Stimulated activated naive B cell treated with anti-CD40 and anti-IgM and Interleukin-4, amounts not matched to agents 10 μg/mL and 1 μg/mL and 100 μg/mL, for 72 hours (primary cell): ENCODE data around the gene PCSK2.

Source experiments
- ATAC-seq, 2 donors: fragments of 150-1000 bp; cut with Tn5 transposase; replicated peaks; 2 replicates each; pipeline ENCODE4 v1.10.0; 2021; ENCODE audit warnings: moderate library complexity in 1 of 2
- DNase-seq: peaks from one replicate; pipeline ENCODE4 v3.0.0; 2021
- H3K27ac Mint-ChIP-seq: one replicate; pipeline ENCODE4 v1.8.0; 2022; ENCODE audit warnings: mild to moderate bottlenecking, mixed read lengths
- H3K27me3 Mint-ChIP-seq, 2 donors: one replicate each; pipeline ENCODE4 v1.8.0; 2022; ENCODE audit warnings: mixed read lengths in 2 of 2
- H3K36me3 Mint-ChIP-seq, 2 donors: one replicate each; pipeline ENCODE4 v1.8.0; 2022; ENCODE audit warnings: mixed read lengths in 2 of 2, mild to moderate bottlenecking in 1 of 2
- H3K4me1 Mint-ChIP-seq, 2 donors: one replicate each; pipeline ENCODE4 v1.8.0; 2022; ENCODE audit warnings: mixed read lengths in 2 of 2, mild to moderate bottlenecking in 1 of 2
- H3K4me3 Mint-ChIP-seq, 2 donors: one replicate each; pipeline ENCODE4 v1.8.0; 2022; ENCODE audit warnings: mild to moderate bottlenecking in 2 of 2, mixed read lengths in 2 of 2, moderate library complexity in 1 of 2
- H3K9me3 Mint-ChIP-seq, 2 donors: one replicate each; pipeline ENCODE4 v1.8.0; 2022; ENCODE audit warnings: mixed read lengths in 2 of 2, mild to moderate bottlenecking in 1 of 2

The PCSK2 gene

GRCh38 chr20:17488916-17489600 is 262.2 kb downstream of the PCSK2 start:
- Mint-ChIP-seq H3K9me3 (no peaks in the 10 kb centered on the region), H3K4me1 (no peaks in the 10 kb centered on the region), H3K4me3 (no peak overlapping the region), H3K27me3 (peaks cover 9 to 18% of the 10 kb centered on the region in 2 donors), H3K27ac (no peak overlapping the region), H3K36me3 (no peaks in the 10 kb centered on the region)
- no peak for ATAC-seq
- DNase-seq: no peak

GRCh38 chr20:17490501-17490900 is 263.7 kb downstream of the PCSK2 start:
- ATAC-seq (no peak), DNase-seq (no peak)
- Mint-ChIP-seq H3K9me3 (no peaks in the 10 kb centered on the region), H3K4me3 (no peak overlapping the region), H3K27me3 (peaks cover 9 to 31% of the 10 kb centered on the region in 2 donors), H3K4me1 (no peaks in the 10 kb centered on the region), H3K27ac (no peak overlapping the region), H3K36me3 (no peaks in the 10 kb centered on the region)

GRCh38 chr20:17491041-17491440 is 264.2 kb downstream of the PCSK2 start:
- Mint-ChIP-seq H3K36me3 (no peaks in the 10 kb centered on the region), H3K9me3 (no peaks in the 10 kb centered on the region), H3K4me3 (no peak overlapping the region), H3K4me1 (no peaks in the 10 kb centered on the region), H3K27me3 (peaks cover 7 to 34% of the 10 kb centered on the region in 2 donors), H3K27ac (no peak overlapping the region)
- no peak for DNase-seq
- ATAC-seq: no peak

GRCh38 chr20:17491488-17491887 is 264.6 kb downstream of the PCSK2 start:
- DNase-seq (no peak), ATAC-seq (no peak)
- Mint-ChIP-seq H3K27ac (no peak overlapping the region), H3K27me3 (peaks cover 5 to 32% of the 10 kb centered on the region in 2 donors), H3K36me3 (no peaks in the 10 kb centered on the region), H3K4me1 (no peaks in the 10 kb centered on the region), H3K4me3 (no peak overlapping the region), H3K9me3 (no peaks in the 10 kb centered on the region)

- no peak for DNase-seq
- no peak overlapping the region for H3K27ac Mint-ChIP-seq
Observed at GRCh38 chr20:17493173-17493572, 266.3 kb downstream of the PCSK2 start.

GRCh38 chr20:17494201-17494600 is 267.4 kb downstream of the PCSK2 start:
- ATAC-seq: no peak

More at GRCh38 chr20:17493173-17493572, 266.3 kb downstream of the PCSK2 start:
- Mint-ChIP-seq H3K36me3 (no peaks in the 10 kb centered on the region), H3K9me3 (no peaks in the 10 kb centered on the region), H3K4me1 (no peaks in the 10 kb centered on the region), H3K27me3 (peaks cover under 1 to 29% of the 10 kb centered on the region in 2 donors), H3K4me3 (no peak overlapping the region)
- ATAC-seq: no peak

GRCh38 chr20:17495826-17496225 is 269.0 kb downstream of the PCSK2 start:
- ATAC-seq (no peak), DNase-seq (no peak)
- no peak overlapping the region for H3K27ac Mint-ChIP-seq
- H3K27me3 Mint-ChIP-seq: peaks cover 0 to 38% of the 10 kb centered on the region in 2 donors
- no peaks in the 10 kb centered on the region for H3K9me3 Mint-ChIP-seq
- no peaks in the 10 kb centered on the region for H3K36me3 Mint-ChIP-seq
- no peak overlapping the region for H3K4me3 Mint-ChIP-seq
- no peaks in the 10 kb centered on the region for H3K4me1 Mint-ChIP-seq

More at GRCh38 chr20:17494201-17494600, 267.4 kb downstream of the PCSK2 start:
- H3K27ac Mint-ChIP-seq: no peak overlapping the region
- no peaks in the 10 kb centered on the region for H3K9me3 Mint-ChIP-seq
- H3K4me1 Mint-ChIP-seq: no peaks in the 10 kb centered on the region
- H3K27me3 Mint-ChIP-seq: peaks cover 0 to 37% of the 10 kb centered on the region in 2 donors
- no peak for DNase-seq
- H3K36me3 Mint-ChIP-seq: no peaks in the 10 kb centered on the region
- H3K4me3 Mint-ChIP-seq: no peak overlapping the region

- Mint-ChIP-seq H3K27me3 (peaks cover 11 to 56% of the 10 kb centered on the region in 2 donors), H3K36me3 (no peaks in the 10 kb centered on the region), H3K4me3 (no peak overlapping the region), H3K27ac (no peak overlapping the region), H3K4me1 (no peaks in the 10 kb centered on the region), H3K9me3 (no peaks in the 10 kb centered on the region)
- ATAC-seq (no peak), DNase-seq (no peak)
Observed at GRCh38 chr20:17497821-17498580, 271.2 kb downstream of the PCSK2 start.

GRCh38 chr20:17498641-17499040 is 271.8 kb downstream of the PCSK2 start:
- H3K27ac Mint-ChIP-seq: no peak overlapping the region
- no peaks in the 10 kb centered on the region for H3K36me3 Mint-ChIP-seq
- H3K9me3 Mint-ChIP-seq: no peaks in the 10 kb centered on the region
- peaks cover 11 to 50% of the 10 kb centered on the region in 2 donors for H3K27me3 Mint-ChIP-seq
- H3K4me3 Mint-ChIP-seq: no peak overlapping the region
- no peaks in the 10 kb centered on the region for H3K4me1 Mint-ChIP-seq
- no peak for DNase-seq
- no peak for ATAC-seq

GRCh38 chr20:17499041-17499440 is 272.2 kb downstream of the PCSK2 start:
- DNase-seq: no peak
- Mint-ChIP-seq H3K4me1 (no peaks in the 10 kb centered on the region), H3K36me3 (no peaks in the 10 kb centered on the region), H3K27me3 (peaks cover 11 to 49% of the 10 kb centered on the region in 2 donors), H3K4me3 (no peak overlapping the region), H3K9me3 (no peaks in the 10 kb centered on the region), H3K27ac (no peak overlapping the region)
- ATAC-seq: no peak

- no peak overlapping the region for H3K27ac Mint-ChIP-seq
- H3K36me3 Mint-ChIP-seq: no peaks in the 10 kb centered on the region
- H3K9me3 Mint-ChIP-seq: no peaks in the 10 kb centered on the region
- H3K4me1 Mint-ChIP-seq: peaks cover 4 to 12% of the 10 kb centered on the region in 2 donors
- H3K27me3 Mint-ChIP-seq: peaks cover 11 to 38% of the 10 kb centered on the region in 2 donors
- no peak overlapping the region for H3K4me3 Mint-ChIP-seq
- no peak for DNase-seq
- ATAC-seq: no peak
Observed at GRCh38 chr20:17500271-17500670, 273.4 kb downstream of the PCSK2 start.

- peaks cover 8 to 18% of the 10 kb centered on the region in 2 donors for H3K4me1 Mint-ChIP-seq
- no peak overlapping the region for H3K4me3 Mint-ChIP-seq
- H3K27me3 Mint-ChIP-seq: peaks cover 11 to 32% of the 10 kb centered on the region in 2 donors
- H3K27ac Mint-ChIP-seq: no peak overlapping the region
- ATAC-seq (no peak), DNase-seq (no peak)
- no peaks in the 10 kb centered on the region for H3K36me3 Mint-ChIP-seq
- H3K9me3 Mint-ChIP-seq: no peaks in the 10 kb centered on the region
Observed at GRCh38 chr20:17500826-17501225, 274.0 kb downstream of the PCSK2 start.

- ATAC-seq: no peak
- H3K27me3 Mint-ChIP-seq: peaks cover 11 to 27% of the 10 kb centered on the region in 2 donors
- no peak overlapping the region for H3K4me3 Mint-ChIP-seq
Observed at GRCh38 chr20:17501701-17502100, 274.9 kb downstream of the PCSK2 start.

GRCh38 chr20:17502105-17502504 is 275.3 kb downstream of the PCSK2 start:
- no peak overlapping the region for H3K4me3 Mint-ChIP-seq
- no peak for ATAC-seq
- peaks cover 8 to 21% of the 10 kb centered on the region in 2 donors for H3K4me1 Mint-ChIP-seq
- no peak overlapping the region for H3K27ac Mint-ChIP-seq
- no peaks in the 10 kb centered on the region for H3K36me3 Mint-ChIP-seq
- no peak for DNase-seq
- H3K27me3 Mint-ChIP-seq: peaks cover 11 to 27% of the 10 kb centered on the region in 2 donors
- no peaks in the 10 kb centered on the region for H3K9me3 Mint-ChIP-seq

More at GRCh38 chr20:17501701-17502100, 274.9 kb downstream of the PCSK2 start:
- Mint-ChIP-seq H3K27ac (no peak overlapping the region), H3K36me3 (no peaks in the 10 kb centered on the region), H3K4me1 (peaks cover 8 to 21% of the 10 kb centered on the region in 2 donors), H3K9me3 (no peaks in the 10 kb centered on the region)
- no peak for DNase-seq
